Vagina (tissue), 2 donors: ENCODE data around the gene UFD1. TPM values are rescaled to one million over a fixed set of nuclear protein-coding genes. Genes with fewer than 3 reads are reported as not detected.

Source experiments
- DNase-seq, 2 donors: peaks; one replicate each; pipeline ENCODE4 v3.0.0-alpha.2; 2017; ENCODE audit errors: extremely low spot score in 2 of 2
- H3K27ac ChIP-seq: fragments of 200-600 bp; sonication (generic); one replicate; pipeline ENCODE4 v1.5.1; 2019
- H3K27me3 ChIP-seq: fragments of 200-600 bp; sonication (generic); one replicate; pipeline ENCODE4 v1.5.1; 2019
- H3K36me3 ChIP-seq, 2 donors: fragments of 200-600 bp; sonication (generic); one replicate each; pipeline ENCODE4 v1.5.1; 2017 to 2019
- H3K4me1 ChIP-seq: fragments of 200-600 bp; sonication (generic); one replicate; pipeline ENCODE4 v1.5.1; 2019
- H3K4me3 ChIP-seq, 2 donors: fragments of 200-600 bp; sonication (generic); 1 replicate in 1 of 2; 2 replicates in 1 of 2; pipeline ENCODE4 v1.5.1; 2016 to 2019
- H3K9me3 ChIP-seq: fragments of 200-600 bp; sonication (generic); one replicate; pipeline ENCODE4 v1.5.1; 2019
- POLR2A ChIP-seq, 2 donors: fragments of 450-650 bp; IDR thresholded peaks; one replicate each; pipeline ENCODE4 v1.6.1; 2017; ENCODE audit warnings: antibody characterized with exemption in 2 of 2, mild to moderate bottlenecking in 2 of 2, moderate library complexity in 2 of 2
- POLR2AphosphoS5 ChIP-seq, 2 donors: sonication (generic); formaldehyde crosslinking; IDR thresholded peaks; one replicate each; pipeline ENCODE4 v1.9.0; 2017; ENCODE audit warnings: antibody characterized with exemption in 2 of 2, mild to moderate bottlenecking in 2 of 2, low read depth in 1 of 2; ENCODE audit not compliant: insufficient read depth in 1 of 2
- intact Hi-C: fragments of 100-400 bp; cut with DNase I; formaldehyde crosslinking; loops from one replicate; pipeline ENCODE4 v1.15.1; 2023
- total RNA-seq: library from RNA; depleted of rRNA; stranded (reverse); fragments of >200 nt; gene quantifications from one replicate; pipeline ENCODE4 v1.2.3, GENCODE V29; 2016
- TF ChIP-seq, protein P1 (sequence below), 3 experiments: fragments of 450-650 bp in 2 of 3; fragments of 200-600 bp in 1 of 3; sonication (generic) in 1 of 3; IDR thresholded peaks; one replicate each; pipeline ENCODE4 v1.5.1; 2017 to 2019; ENCODE audit warnings: antibody characterized with exemption in 3 of 3, mild to moderate bottlenecking in 2 of 3, moderate library complexity in 2 of 3

Gene UFD1
- total RNA-seq, 1 donor from 2014 or later, result 66.8 TPM

DNA sequence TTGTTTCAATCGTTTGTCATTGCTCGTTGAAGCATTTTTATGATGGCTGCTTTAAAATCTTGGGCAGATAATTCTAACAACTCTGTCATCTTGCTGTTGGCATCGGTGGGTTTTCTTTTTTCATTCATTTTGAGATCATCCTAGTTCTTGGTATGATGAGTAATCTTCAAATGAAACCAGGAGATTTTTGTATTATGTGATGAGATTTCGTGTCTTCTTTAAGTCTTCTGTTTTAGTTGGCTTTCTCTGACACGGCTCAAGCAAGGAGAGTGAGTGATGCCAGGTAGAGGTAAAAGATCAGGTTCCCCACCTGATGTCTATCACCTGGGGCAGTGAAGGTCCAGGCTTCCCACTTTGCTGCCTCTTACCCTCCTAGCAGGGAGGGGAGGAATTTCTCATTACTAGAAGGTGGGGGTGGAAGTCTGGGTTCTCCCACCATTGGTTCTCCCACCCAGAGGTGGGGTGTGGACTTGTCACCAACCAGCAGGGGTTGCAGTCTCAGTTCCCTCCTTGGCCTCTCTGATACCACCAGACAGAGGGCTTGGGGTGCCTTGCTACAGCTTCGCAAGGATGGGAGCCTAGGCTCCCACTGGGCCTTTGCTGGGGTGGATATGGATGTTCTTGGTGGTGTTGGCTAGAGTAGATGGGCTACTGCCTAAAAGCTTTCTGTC lies 13.6 kb upstream of the UFD1 start:
- no peak for DNase-seq
- TF ChIP-seq POLR2AphosphoS5 (IDR thresholded peaks at IDR 0.05; ENCODE audit: insufficient read depth in 1 of 2, low read depth in 1 of 2) (no peak), POLR2A (IDR thresholded peaks at IDR 0.05) (no peak)
- TF ChIP-seq, protein P1, sequence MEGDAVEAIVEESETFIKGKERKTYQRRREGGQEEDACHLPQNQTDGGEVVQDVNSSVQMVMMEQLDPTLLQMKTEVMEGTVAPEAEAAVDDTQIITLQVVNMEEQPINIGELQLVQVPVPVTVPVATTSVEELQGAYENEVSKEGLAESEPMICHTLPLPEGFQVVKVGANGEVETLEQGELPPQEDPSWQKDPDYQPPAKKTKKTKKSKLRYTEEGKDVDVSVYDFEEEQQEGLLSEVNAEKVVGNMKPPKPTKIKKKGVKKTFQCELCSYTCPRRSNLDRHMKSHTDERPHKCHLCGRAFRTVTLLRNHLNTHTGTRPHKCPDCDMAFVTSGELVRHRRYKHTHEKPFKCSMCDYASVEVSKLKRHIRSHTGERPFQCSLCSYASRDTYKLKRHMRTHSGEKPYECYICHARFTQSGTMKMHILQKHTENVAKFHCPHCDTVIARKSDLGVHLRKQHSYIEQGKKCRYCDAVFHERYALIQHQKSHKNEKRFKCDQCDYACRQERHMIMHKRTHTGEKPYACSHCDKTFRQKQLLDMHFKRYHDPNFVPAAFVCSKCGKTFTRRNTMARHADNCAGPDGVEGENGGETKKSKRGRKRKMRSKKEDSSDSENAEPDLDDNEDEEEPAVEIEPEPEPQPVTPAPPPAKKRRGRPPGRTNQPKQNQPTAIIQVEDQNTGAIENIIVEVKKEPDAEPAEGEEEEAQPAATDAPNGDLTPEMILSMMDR (IDR thresholded peaks at IDR 0.05), result no peak
- Histone ChIP-seq H3K4me1 (peaks cover 4% of the 10 kb centered on the region), H3K27ac (no peak overlapping the region), H3K9me3 (no peaks in the 10 kb centered on the region), H3K4me3 (no peak overlapping the region), H3K27me3 (no peaks in the 10 kb centered on the region), H3K36me3 (no peaks in the 10 kb centered on the region)
- intact Hi-C loops, result no loop called here

DNA sequence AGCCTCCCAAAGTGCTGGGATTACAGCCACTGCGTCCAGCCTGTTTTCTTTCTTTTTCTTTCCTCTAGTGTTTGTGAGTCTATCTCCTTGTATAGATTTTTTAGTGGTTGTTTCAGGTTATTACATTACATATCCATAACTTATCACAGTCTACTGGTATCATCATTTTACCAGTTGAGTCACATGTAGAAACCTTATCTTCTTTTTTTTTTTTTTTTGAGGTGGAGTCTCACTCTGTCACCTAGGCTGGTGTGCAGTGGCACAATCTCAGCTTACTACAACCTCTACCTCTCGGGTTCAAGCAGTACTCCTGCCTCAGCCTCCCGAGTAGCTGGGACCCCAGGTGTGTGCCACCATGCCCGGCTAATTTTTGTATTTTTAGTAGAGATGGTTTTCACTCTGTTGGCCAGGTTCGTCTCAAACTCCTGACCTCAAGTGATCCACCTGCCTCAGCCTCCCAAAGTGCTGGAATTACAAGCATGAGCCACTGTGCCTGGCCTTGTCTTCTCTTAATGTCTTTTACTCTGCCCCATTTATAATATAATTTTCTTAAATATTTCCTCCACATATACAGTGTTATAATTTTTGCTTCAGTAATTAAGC lies 11.7 kb upstream of the UFD1 start:
- Histone ChIP-seq H3K27me3 (no peaks in the 10 kb centered on the region), H3K9me3 (no peaks in the 10 kb centered on the region), H3K4me3 (no peak overlapping the region), H3K27ac (no peak overlapping the region), H3K4me1 (peaks cover 4% of the 10 kb centered on the region), H3K36me3 (no peaks in the 10 kb centered on the region)
- TF ChIP-seq POLR2AphosphoS5 (IDR thresholded peaks at IDR 0.05; ENCODE audit: insufficient read depth in 1 of 2, low read depth in 1 of 2) (no peak), POLR2A (IDR thresholded peaks at IDR 0.05) (no peak)
- TF ChIP-seq, protein P1 (IDR thresholded peaks at IDR 0.05), result no peak
- DNase-seq, result no peak
- intact Hi-C loops, result no loop called here

DNA sequence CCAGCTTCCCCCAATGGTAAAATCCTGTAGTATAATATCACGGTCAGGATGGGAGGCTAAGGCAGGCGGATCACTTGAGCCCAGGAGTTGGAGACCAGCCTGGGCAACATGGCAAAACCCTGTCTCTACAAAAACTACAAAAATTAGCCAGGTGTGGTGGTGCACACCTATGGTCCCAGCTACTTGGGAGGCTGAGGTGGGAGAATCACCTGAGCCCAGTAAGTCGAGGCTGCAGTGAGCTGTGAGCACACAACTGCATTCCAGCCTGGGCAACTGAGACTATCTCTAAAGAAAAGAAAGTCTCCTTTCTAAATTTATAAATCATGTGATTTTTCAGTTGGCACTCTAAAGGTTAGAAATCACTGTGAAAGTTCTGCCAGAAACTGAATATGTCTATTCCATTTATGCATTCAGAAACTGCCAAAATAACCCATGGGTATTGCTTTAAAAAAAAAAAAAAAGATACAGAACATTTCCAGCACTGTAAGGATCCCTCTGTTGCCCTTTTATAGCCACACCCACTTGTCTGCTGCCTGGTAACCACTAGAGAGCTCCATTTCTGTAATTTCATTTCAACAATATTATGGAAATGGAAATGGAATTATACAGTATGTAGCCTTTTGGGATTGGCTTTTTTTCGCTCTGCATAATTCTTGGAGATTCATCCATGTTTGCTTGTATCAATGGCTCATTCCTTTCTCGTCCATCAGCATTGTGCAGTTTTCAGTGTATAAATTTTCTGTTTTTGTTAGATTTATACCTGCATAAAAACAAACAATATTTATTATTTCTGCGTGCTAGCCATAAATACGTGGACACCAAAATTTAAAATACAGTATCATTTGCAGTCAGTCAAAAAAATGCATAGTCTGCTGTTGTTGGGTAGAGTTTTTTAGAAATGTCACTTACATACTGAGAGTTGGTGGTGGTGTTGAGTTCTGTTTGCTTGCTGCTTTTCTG lies 10.2 kb upstream of the UFD1 start:
- TF ChIP-seq, protein P1 (IDR thresholded peaks at IDR 0.05), result no peak
- no peak for TF ChIP-seq POLR2AphosphoS5 (IDR thresholded peaks at IDR 0.05; ENCODE audit: insufficient read depth in 1 of 2, low read depth in 1 of 2)
- TF ChIP-seq POLR2A (IDR thresholded peaks at IDR 0.05), result no peak
- H3K9me3 ChIP-seq, result no peaks in the 10 kb centered on the region
- intact Hi-C loops, result no loop called here

DNA sequence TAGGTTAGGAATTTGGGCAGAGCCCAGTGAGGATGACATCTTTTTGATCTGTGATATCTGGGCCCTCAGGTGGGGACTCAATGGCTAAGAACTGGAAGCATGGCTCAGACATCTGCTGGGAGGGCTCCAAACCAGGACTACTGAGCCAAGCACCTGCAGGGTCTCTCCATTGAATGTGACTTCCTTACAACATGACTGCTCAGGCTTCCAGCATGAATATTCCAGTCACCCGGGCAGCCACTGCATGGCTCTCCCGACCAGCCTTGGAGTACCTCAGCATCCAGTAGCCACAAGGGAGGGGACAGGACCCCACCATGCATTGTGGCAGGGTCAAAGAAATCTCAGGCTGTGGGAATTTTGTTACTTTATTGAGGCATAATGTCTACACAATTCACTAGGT lies 9.3 kb upstream of the UFD1 start:
- H3K27me3 ChIP-seq, result no peaks in the 10 kb centered on the region
- H3K36me3 ChIP-seq, result no peaks in the 10 kb centered on the region
- TF ChIP-seq, protein P1 (IDR thresholded peaks at IDR 0.05), result no peak
- DNase-seq, result no peak
- no peaks in the 10 kb centered on the region for H3K9me3 ChIP-seq
- no peak overlapping the region for H3K4me3 ChIP-seq
- intact Hi-C loops, result no loop called here
- no peak overlapping the region for H3K27ac ChIP-seq
- peaks cover 4% of the 10 kb centered on the region for H3K4me1 ChIP-seq

More for the DNA sequence above, 10.2 kb upstream of the UFD1 start:
- H3K27ac ChIP-seq, result no peak overlapping the region
- no peaks in the 10 kb centered on the region for H3K27me3 ChIP-seq
- H3K4me3 ChIP-seq, result no peak overlapping the region
- DNase-seq, result no peak
- H3K4me1 ChIP-seq, result peaks cover 4% of the 10 kb centered on the region
- H3K36me3 ChIP-seq, result no peaks in the 10 kb centered on the region
